Small intestine (tissue), 7 donors: ENCODE results near the gene QKI. TPM values are rescaled to one million over a fixed set of nuclear protein-coding genes. Genes with fewer than 3 reads are reported as not detected.
"Not testable (repeated sequence)": the region's sequence is repeated elsewhere in the genome, so short reads cannot be mapped to it uniquely, and the experiment has no call there.

Experiments
- DNase-seq, 2 donors: peaks; one replicate each; pipeline versions ENCODE4 v3.0.0 to v3.0.0-alpha.2; 2013
- FAIRE-seq: peaks from 2 replicates; lab custom pipeline; 2012; peaks lifted over from hg19 to GRCh38; lab: Jason Lieb, UNC
- H3K27ac ChIP-seq, 3 donors: one replicate each; pipeline ENCODE4 v1.5.1; 2013; ENCODE audit warnings: low read length in 2 of 3, mild to moderate bottlenecking in 2 of 3, control low read depth in 1 of 3, inconsistent platforms in 1 of 3, low read depth in 1 of 3, moderate library complexity in 1 of 3
- H3K27me3 ChIP-seq, 3 donors: one replicate each; pipeline ENCODE4 v1.6.1; 2013; ENCODE audit warnings: low read length in 3 of 3, inconsistent platforms in 1 of 3; ENCODE audit not compliant: control insufficient read depth in 3 of 3, insufficient read depth in 3 of 3
- H3K36me3 ChIP-seq, 3 donors: one replicate each; pipeline ENCODE4 v1.6.1; 2013; ENCODE audit warnings: low read length in 3 of 3, inconsistent platforms in 1 of 3, low read depth in 1 of 3, mild to moderate bottlenecking in 1 of 3, moderate library complexity in 1 of 3; ENCODE audit not compliant: control insufficient read depth in 3 of 3, insufficient read depth in 2 of 3
- H3K4me1 ChIP-seq, 3 donors: one replicate each; pipeline ENCODE4 v1.6.1; 2013; ENCODE audit warnings: low read length in 2 of 3, inconsistent platforms in 1 of 3, low read depth in 1 of 3, mild to moderate bottlenecking in 1 of 3, moderate library complexity in 1 of 3; ENCODE audit not compliant: control insufficient read depth in 3 of 3, insufficient read depth in 2 of 3
- H3K4me3 ChIP-seq, 3 donors: one replicate each; pipeline ENCODE4 v1.5.1; 2013; ENCODE audit warnings: low read length in 3 of 3, control low read depth in 1 of 3, inconsistent platforms in 1 of 3, low read depth in 1 of 3, mild to moderate bottlenecking in 1 of 3, moderate library complexity in 1 of 3
- H3K9me3 ChIP-seq, 2 donors: one replicate each; pipeline ENCODE4 v1.6.1; 2013; ENCODE audit warnings: low read depth in 1 of 2, low read length in 1 of 2; ENCODE audit not compliant: control insufficient read depth in 2 of 2, insufficient read depth in 1 of 2
- WGBS, 3 donors: extraction: QIAGEN DNeasy Blood & Tissue Kit; methylation state at CpG; one replicate each; pipeline ENCODE4 v1.1.7; 2013; 5-methylcytosine and 5-hydroxymethylcytosine counted together
- polyA plus RNA-seq, 4 donors: library from polyadenylated mRNA; stranded (reverse) in 3 of 4; unstranded in 1 of 4; fragments of 200-250 nt in 3 of 4; fragments of 120-200 nt in 1 of 4; gene quantifications; one replicate each; pipeline versions ENCODE4 v1.2.1 to v1.2.3, GENCODE V29; 2013
- donor health status: healthy with polysubstance abuse.
- donor health status: control.
- donor health status: control.
- donor health status: Bipolar disorder and iron deficiency.
- donor health status: healthy.

Gene QKI
- polyA plus RNA-seq, 4 donors = 2.5 to 18.9 (median 13.7) TPM

DNA sequence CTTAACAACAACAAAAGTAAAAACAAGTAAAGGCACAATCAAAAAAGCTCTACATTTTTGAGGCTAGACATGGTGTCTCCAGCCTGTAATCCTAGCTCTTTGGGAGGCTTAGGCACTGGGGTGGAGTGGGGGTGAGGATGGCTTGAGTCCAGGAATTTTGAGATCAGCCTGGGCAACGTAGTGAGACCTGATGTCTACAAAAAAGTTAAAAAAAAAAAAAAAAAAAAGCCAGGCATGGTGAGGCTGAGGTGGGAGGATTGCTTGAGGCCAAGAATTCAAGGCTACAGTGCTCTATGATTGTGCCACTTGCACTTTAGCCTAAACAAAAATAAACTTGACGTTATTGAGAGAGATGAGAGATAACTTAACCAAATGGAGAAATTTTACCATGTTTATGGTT is 60.1 kb downstream of the QKI start:
- no peaks in the 10 kb centered on the region for H3K36me3 ChIP-seq
- H3K27ac ChIP-seq = no peak overlapping the region
- H3K4me3 ChIP-seq = no peak overlapping the region
- H3K9me3 ChIP-seq = peaks cover 0 to 5% of the 10 kb centered on the region in 2 donors
- no peaks in the 10 kb centered on the region for H3K27me3 ChIP-seq
- WGBS, 3 donors = 56 to 67% (median 59%) methylated on average over 2 of the region's 2 CpGs
- DNase-seq (no peak), FAIRE-seq (no peak)
- no peaks in the 10 kb centered on the region for H3K4me1 ChIP-seq

DNA sequence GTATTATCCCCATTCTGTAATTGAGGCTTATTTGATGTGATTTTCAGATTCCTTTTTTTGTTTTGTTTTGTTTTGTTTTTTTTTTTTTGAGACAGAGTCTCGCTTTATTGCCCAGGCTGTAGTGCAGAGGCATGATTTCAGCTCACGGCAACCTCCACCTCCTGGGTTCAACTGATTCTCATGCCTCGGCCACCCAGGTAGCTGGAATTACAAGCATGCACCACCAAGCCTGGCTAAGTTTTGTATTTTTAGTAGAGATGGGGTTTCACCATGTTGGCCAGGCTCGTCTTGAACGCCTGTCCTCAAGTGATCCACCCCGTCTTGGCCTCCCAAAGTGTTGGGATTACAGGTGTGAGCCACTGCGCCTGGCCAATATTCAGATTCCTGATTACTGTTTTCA is 62.4 kb downstream of the QKI start:
- not testable (repeated sequence) for H3K36me3 ChIP-seq, FAIRE-seq, H3K27me3 ChIP-seq, DNase-seq, H3K27ac ChIP-seq, H3K4me1 ChIP-seq, H3K4me3 ChIP-seq, H3K9me3 ChIP-seq
- 89 to 93% (median 92%) methylated on average over 7 of the region's 7 CpGs for WGBS, 3 donors

DNA sequence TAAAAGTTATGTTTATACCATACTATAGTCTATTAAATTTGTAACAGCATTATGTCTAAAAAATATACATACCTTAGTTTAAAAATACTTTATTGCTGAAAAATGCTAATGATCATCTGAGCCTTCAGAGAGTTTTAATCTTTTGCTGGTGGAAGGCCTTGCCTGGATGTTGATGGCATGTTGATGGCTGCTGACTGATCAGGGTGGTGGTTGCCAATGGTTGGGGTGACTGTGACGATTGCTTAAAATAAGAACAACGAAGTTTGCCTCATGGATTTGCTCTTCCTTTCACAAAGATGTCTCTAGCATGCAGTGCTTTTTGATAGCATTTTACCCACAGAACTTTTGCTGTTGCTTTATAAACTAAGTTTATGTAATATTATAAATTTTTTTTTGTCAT is 68.6 kb downstream of the QKI start:
- WGBS, 3 donors = 77 to 86% (median 83%) methylated on average over 2 of the region's 2 CpGs
- no peak for DNase-seq
- Histone ChIP-seq H3K9me3 (no peaks in the 10 kb centered on the region), H3K4me3 (no peak overlapping the region), H3K36me3 (no peaks in the 10 kb centered on the region), H3K4me1 (no peaks in the 10 kb centered on the region), H3K27ac (no peak overlapping the region), H3K27me3 (no peaks in the 10 kb centered on the region)
- FAIRE-seq = no peak

DNA sequence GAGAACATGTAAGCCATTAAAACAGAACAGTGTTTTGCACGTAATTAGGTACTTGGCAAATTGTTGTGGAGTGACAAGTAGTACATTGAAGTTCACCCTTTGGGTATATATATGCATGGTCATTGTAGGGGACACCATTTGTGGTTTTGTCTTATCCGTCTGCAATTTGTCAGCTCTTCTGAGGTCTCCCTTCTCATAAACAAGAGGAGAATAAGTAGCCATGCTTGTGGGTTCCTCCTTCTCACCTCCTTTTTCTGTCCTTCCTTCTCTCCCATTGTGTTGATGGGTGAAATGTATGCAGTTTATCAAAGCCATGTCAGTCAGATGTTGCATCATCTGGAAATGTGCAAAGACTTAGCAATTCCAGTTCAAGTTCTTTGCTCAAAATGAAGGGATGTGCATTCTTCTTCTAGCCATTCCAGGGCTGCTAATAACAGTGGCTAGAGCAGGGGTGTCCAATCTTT is 70.9 kb downstream of the QKI start:
- FAIRE-seq = no peak

DNA sequence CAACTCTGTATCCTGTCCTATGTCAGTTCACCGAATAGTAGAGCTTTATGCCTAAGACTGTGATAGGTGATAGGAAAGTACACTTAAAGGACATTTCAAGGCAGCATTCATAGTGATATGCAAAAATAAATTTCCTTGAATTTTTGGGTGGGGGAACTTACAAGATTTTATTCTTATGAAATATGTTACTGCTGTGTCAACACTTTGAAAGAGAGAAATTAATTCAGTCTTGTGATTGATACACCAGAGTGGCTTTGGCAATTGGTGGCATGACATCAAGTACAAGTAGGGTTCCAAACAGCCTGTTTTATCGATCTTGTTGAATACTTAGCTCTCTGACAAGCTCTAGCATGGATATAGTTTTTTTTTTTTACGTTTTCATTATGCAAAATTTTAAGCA is 72.3 kb downstream of the QKI start:
- peaks cover 0 to 3% (median 0%) of the 10 kb centered on the region in 3 donors for H3K4me1 ChIP-seq
- H3K4me3 ChIP-seq = no peak overlapping the region
- no peak for FAIRE-seq
- H3K9me3 ChIP-seq = no peaks in the 10 kb centered on the region
- H3K27me3 ChIP-seq = no peaks in the 10 kb centered on the region
- no peak for DNase-seq
- no peaks in the 10 kb centered on the region for H3K36me3 ChIP-seq
- WGBS, 3 donors = 39 to 48% (median 46%) methylated on average over 3 of the region's 3 CpGs
- no peak overlapping the region for H3K27ac ChIP-seq

More for the DNA sequence above, 70.9 kb downstream of the QKI start:
- Histone ChIP-seq H3K36me3 (no peaks in the 10 kb centered on the region), H3K4me1 (peaks cover 0 to 3% (median 0%) of the 10 kb centered on the region in 3 donors), H3K4me3 (no peak overlapping the region), H3K27me3 (no peaks in the 10 kb centered on the region), H3K27ac (no peak overlapping the region), H3K9me3 (no peaks in the 10 kb centered on the region)
- 91 to 94% (median 92%) methylated on average over 2 of the region's 2 CpGs for whole genome bisulfite sequencing, 3 donors
- no peak for DNase-seq

DNA sequence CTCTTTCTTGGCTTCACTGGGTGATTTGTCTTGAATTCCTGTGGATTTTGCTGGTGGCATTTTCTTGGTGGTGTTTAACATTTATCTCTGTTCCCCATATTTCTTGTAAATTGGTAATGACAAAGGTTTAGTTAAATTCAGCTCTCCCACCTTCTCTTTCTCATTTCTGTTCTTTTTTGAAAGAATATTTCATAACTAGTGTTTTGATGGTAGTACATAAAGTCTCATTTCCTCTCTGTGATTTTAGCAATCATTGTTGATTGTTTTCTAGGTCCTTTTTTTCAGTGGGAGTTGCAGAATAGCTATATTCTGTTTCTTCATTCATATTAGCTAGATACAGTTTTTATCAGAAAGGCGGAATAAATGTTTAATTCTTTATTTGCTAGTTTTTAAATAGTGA is 73.1 kb downstream of the QKI start:
- no peaks in the 10 kb centered on the region for H3K27me3 ChIP-seq
- FAIRE-seq (no peak), DNase-seq (no peak)
- H3K36me3 ChIP-seq = no peaks in the 10 kb centered on the region
- no peak overlapping the region for H3K4me3 ChIP-seq
- WGBS, 3 donors = 83 to 94% (median 92%) methylated on average over 1 of the region's 1 CpG
- H3K4me1 ChIP-seq = peaks cover 0 to 3% (median 0%) of the 10 kb centered on the region in 3 donors
- no peaks in the 10 kb centered on the region for H3K9me3 ChIP-seq
- H3K27ac ChIP-seq = no peak overlapping the region

DNA sequence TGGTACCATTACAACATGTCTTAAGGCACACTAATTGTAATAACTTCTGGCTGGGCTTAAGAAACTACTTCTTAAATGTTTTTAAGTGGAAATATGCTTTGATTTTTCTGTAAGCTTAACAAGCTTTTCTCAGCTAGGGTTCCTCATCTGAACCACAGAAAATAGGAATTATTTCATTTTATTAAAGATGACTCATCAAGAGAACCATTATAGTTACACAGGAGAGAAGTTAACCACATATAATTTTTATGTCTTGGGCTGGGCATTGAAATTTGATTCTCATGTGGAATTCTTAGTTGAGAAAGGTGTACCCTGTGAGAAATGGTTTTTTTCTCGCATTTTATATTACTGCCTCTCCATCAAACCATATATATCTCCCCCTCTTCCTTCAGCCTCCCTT is 75.1 kb downstream of the QKI start:
- 80 to 94% (median 90%) methylated on average over 1 of the region's 1 CpG for WGBS, 3 donors
- no peak overlapping the region for H3K4me3 ChIP-seq
- no peaks in the 10 kb centered on the region for H3K9me3 ChIP-seq
- H3K4me1 ChIP-seq = peaks cover 0 to 3% (median 0%) of the 10 kb centered on the region in 3 donors
- no peak overlapping the region for H3K27ac ChIP-seq
- H3K36me3 ChIP-seq = no peaks in the 10 kb centered on the region
- no peak for FAIRE-seq
- no peak for DNase-seq
- H3K27me3 ChIP-seq = no peaks in the 10 kb centered on the region

DNA sequence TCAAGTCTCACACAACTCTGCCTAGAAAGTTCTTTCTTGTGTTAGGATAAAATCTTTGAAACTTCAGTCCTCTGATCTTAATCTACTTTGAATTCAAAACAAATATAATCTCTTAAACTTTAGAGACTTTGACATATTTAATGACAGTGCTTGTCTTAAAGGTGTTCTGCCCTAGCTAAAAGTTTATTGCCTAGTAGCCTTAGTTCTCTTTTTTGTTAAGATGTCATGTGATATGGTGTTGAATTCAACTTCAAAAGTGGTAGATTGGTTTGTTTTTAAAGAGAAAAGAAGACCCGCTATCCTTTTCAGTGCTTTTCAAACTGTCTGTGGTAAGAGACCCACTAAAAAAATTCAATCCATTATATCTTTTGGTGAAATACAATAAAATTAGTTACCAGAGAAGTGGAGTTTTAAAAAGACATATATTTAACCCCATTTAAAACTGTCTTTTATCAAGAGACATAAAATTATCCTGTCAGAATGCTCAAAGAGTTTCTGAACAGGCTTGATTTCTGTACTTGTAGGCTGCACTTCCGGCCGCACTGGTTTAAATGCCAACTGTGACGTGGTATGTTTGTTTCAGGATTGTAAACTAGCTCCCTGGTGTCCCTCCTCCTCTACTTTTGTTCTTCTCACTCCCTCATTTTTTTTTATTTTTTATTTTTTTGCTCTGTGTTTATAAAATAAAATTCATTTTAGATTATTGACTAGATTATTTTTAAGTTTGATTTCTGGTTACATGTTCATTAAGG is 76.5 kb downstream of the QKI start:
- no peak for FAIRE-seq
- 49 to 65% (median 62%) methylated on average over 4 of the region's 4 CpGs for WGBS, 3 donors
- Histone ChIP-seq H3K4me3 (no peak overlapping the region), H3K9me3 (no peaks in the 10 kb centered on the region), H3K27me3 (no peaks in the 10 kb centered on the region), H3K36me3 (no peaks in the 10 kb centered on the region), H3K27ac (no peak overlapping the region), H3K4me1 (peaks cover 0 to 3% (median 0%) of the 10 kb centered on the region in 3 donors)
- peak; percentile 1 to 2 for DNase-seq
